NCI-H774 (cell line): Measurements from ENCODE around the gene PCSK5.
"Not testable (repeated sequence)": the region's sequence is repeated elsewhere in the genome, so short reads cannot be mapped to it uniquely, and the experiment has no call there.

Experiments used
- DNase-seq: peaks from one replicate; lab custom pipeline; 2025; lab: John Stamatoyannopoulos, UW

Gene PCSK5

GRCh38 chr9:76255781-76256455 lies 365.4 kb downstream of the PCSK5 start:
- no peak for DNase-seq

- DNase-seq: no peak
Measured at GRCh38 chr9:76257311-76257710, 366.8 kb downstream of the PCSK5 start.

GRCh38 chr9:76266649-76267283 lies 376.3 kb downstream of the PCSK5 start:
- DNase-seq: no peak

GRCh38 chr9:76267284-76267652 lies 376.8 kb downstream of the PCSK5 start:
- DNase-seq: no peak

DNA sequence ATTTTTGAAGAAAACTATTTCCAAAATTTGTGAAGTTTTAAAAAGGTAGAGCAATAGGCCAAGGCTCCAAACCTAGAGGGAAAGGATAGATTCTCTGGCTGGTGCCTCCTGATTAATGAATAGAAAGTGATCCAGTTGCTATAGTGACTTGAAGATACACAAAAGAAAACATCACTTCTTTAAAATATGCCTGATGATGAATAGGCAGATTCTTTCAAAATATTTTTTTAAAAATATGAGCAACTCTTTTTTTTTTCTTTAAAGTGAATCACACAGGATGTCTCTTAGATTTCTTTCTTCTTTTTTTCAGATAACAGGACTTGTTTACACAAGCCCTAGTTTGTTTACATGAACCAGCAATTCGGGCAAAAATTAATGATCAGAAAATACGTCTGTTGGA lies 379.3 kb downstream of the PCSK5 start:
- DNase-seq: no peak

DNA sequence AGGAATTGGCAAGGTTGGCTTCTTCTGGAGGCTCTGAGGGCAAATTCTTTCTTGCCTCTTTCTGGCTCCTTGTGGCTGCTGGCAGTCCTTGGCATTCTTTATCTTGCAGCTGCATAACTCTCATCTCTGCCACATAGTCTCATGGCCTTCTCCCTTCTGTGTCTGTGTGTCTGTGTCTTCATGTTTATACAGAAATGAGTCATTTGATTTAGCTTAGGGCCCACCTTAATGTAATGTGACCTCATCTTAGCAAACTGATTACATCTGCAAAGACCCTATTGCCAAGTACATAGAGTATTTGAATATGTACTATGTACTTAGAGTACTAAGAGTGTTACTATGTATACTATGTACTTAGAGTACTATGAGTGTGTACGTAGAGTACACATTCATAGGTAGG lies 381.3 kb downstream of the PCSK5 start:
- no peak for DNase-seq

GRCh38 chr9:76289042-76289441 lies 398.6 kb downstream of the PCSK5 start:
- DNase-seq: no peak

GRCh38 chr9:76289703-76290102 lies 399.2 kb downstream of the PCSK5 start:
- no peak for DNase-seq

DNA sequence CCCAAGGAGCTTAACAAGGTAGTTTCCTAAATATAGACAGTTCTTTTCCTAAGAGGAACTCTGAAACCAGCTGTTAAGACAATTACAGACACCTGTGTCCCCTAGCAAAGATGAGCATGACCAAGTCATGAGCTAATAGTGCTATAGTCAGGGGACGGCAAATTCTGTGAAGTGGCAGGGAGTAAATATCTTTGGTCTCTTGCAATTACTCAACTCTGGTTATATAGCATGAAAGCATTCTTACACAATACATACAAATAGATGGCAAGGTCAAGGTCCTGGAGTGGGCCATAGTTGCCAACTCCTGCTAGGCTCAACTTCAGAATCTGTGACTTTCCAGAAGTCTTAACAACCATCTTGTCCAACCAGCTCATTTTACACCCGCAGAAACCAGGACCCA lies 400.1 kb downstream of the PCSK5 start:
- DNase-seq: no peak

GRCh38 chr9:76292246-76292645 lies 401.8 kb downstream of the PCSK5 start:
- DNase-seq: no peak

DNA sequence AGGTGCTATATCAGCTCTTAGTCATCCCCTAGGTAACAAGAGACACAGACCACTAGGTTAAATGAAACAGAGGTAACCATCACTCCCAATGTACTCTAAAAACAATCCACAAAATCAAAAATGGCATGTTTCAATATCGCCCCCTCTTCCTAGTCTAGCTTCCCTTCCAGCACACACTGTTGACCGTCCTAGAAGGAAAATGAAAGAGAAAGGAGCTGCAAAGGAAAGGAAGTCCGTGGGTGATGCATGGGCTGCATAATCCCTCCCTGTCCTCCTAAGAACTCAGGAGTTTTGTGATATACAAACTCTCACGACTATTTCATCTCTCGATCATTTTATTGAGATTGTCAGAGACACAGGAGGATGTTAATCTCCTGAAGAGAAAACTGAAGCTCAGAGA lies 402.2 kb downstream of the PCSK5 start:
- no peak for DNase-seq

DNA sequence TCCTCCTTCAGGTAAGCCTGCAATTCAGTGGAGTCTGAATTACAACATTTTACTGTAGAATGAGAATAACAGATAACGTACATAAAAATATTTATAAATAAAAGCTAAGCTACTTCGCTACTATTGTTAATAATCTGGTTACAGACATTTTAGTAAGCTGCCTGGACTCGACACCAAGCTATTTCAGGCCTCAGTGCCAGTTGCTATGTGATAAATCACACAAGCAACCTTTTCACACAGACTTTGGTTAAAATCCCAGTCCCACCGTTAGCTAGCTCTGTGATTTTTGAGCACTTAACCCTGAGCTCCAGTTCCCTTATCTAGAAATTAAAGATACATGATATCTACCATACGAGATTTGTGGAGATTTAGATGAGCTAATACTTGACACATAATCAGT lies 403.8 kb downstream of the PCSK5 start:
- DNase-seq: no peak

DNA sequence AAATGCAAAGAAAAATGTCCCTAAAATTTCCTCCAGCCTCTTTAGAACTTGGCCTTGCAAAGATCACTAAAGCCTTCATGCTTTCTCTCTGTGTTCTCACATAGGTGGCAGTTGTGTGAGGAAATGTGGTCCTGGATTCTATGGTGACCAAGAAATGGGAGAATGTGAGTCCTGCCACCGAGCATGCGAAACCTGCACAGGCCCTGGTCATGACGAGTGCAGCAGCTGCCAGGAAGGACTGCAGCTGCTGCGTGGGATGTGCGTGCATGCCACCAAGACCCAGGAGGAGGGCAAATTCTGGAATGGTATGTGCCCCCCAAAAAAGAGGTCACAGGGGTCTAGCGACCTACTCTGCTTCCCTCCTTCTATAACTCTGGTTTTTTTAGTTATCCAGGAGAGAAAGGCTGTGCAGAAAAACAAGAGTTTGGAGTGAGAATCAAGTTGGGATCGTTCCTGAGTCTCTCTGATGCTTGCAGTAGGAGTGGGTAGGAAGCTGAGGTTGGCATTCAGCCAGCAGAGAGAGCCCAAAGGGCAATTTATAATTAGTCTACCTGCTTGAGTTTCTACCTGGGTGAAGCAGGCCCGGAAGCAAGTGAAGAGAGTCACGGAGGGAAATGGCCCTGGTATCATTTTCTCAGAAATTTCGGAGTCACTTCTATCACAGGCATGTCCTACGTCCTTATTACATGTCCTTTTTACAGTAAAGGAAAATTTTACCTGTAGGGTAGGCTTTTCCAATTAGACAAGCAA lies 406.3 kb downstream of the PCSK5 start:
- DNase-seq: no peak

GRCh38 chr9:76297721-76298239 lies 407.3 kb downstream of the PCSK5 start:
- no peak for DNase-seq

- DNase-seq: no peak
Measured at GRCh38 chr9:76298521-76299144, 408.2 kb downstream of the PCSK5 start.

DNA sequence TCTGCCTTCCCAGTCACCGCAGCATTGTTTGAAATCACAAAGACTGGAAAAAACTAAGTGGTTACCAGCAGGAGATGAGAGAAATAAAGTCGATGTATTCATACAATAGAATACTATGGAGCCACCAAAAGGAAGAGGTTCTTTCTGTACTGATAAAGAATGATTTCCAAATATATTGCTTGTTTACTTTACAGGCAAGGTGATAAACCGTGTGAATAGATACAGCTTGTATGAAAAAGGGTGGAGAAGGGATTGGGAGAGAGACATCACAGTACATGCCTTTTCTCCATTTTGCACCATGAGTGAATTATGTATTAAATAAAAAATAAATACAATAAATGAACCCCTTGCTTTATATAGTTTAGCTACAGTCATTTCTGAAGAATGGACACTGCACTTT lies 412.1 kb downstream of the PCSK5 start:
- no peak for DNase-seq

GRCh38 chr9:76302947-76303550 lies 412.6 kb downstream of the PCSK5 start:
- DNase-seq: peak; percentile 52

DNA sequence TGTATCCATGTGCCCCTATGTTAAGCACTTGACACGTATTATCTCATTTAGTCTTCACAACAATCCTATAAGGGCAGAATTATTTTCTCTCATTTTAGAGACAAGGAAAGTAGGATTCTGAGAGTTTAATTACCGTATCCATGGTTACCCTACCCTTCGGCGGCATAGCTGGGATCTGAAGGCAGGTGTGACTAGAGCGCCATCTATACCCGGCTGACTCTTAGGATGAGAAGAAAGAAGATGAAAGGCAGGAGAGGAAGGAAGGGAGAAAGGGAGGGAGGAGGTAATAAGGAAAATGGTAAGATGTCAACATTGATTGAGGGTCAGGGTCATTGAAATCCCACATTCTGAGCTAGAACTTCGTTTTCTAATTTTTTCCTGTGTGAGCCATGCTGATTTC lies 416.6 kb downstream of the PCSK5 start:
- DNase-seq: not testable (repeated sequence)

DNA sequence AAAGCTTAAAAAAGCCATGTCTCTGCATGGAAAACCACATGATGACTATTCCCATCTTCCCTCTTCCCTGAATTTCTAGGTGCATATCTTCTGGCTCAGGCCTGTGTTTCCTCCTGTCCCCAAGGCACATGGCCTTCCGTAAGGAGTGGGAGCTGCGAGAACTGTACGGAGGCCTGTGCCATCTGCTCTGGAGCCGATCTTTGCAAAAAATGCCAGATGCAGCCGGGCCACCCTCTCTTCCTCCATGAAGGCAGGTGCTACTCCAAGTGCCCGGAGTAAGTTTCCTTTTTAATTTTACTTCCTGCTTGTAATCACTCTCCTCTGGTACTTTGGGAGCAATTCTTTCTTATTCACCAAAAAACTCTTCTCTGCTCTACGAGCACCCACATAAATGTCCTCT lies 420.1 kb downstream of the PCSK5 start:
- no peak for DNase-seq

DNA sequence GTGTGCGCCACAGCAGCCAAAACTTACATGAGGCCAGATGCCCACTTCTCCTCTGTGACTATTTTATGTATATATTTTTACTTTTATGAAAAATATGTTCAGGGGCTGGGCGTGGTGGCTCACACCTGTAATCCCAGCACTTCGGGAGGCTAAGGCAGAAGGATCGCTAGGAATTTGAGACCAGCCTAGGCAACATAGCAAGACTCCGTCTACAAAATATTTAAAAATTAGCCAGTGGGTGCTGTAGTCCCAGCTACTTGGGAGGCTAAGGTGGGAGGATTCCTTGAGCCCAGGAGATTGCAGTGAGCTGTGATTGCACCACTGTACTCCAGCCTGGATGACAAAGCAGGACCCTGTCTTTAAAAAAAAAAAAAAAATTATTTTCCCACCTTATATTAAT lies 420.5 kb downstream of the PCSK5 start:
- no peak for DNase-seq

DNA sequence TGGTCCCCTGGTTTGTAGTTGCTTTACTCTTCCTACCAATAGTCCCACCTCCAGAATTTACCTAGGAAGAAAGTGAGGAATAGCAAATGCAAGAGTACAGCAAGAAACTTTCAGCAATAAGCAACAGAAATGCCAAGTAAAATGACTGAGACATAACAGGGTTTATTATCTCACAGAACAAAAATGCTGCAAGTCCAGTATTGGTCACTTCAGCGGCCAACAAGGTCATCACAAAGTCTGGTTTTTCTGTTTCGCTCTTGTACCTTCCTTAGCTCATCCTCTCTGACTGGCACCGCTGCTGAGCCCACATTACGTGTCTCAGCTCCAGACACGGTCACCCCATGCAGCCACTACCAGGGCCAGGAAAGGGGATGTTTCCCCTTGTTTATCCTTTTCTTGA lies 421.1 kb downstream of the PCSK5 start:
- DNase-seq: no peak

- no peak for DNase-seq
Measured at GRCh38 chr9:76313771-76314170, 423.3 kb downstream of the PCSK5 start.
